Kasumi-1 (cell line): ENCODE measurements around the gene ABTB2.
A peak's percentile ranks its signal among the peaks of the same experiment; 100 is the strongest.
"Not testable (repeated sequence)": the region's sequence is repeated elsewhere in the genome, so short reads cannot be mapped to it uniquely, and the experiment has no call there.

Experiments used
- DNase-seq, 2 experiments: peaks; one replicate each; lab custom pipeline; 2025; lab: John Stamatoyannopoulos, UW

The ABTB2 gene

DNA sequence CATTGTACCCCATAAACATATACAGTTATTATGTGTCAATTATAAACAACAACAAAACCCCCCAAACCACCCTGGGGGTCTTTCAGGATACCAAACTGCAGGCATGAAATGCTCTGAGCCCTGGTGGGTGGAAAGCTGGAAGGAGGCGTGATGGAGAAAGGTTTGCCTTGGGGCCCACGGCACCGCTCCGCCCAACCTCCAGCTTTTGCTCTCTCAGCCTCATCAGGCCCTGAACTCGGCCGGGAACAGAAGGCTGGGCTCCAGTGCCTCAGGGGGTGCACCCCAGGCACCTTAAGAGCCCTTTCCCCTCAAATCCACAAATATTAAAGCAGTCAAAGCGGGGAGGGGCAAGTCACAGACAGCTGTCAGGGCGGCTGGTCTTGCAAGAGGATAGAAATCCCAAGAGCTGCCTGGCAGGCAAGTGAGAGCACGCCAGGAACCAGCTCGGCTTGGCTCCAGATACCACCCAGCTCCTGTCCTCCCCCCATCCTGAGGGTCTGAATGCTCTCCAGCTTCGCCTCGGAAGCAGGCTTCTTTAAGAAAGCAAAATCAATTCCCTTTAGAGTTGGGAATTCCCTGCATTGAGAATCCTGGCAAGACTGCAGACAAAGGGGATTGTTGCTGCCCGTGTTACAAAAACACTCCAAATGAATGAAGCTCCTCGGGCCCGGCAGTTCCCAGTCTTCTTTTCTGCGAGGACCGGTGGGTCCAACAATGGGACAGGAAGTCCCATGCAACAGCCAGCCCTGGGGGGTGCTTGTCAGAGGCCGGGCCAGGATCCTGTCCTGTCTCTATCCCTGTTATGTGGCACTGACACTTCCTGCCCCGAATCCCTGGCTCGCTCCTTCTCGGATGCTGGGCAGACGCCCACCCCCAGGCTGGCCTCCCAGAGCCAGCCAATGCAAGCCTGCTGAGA, 171.6 kb downstream of the ABTB2 start:
- no peak for DNase-seq

DNA sequence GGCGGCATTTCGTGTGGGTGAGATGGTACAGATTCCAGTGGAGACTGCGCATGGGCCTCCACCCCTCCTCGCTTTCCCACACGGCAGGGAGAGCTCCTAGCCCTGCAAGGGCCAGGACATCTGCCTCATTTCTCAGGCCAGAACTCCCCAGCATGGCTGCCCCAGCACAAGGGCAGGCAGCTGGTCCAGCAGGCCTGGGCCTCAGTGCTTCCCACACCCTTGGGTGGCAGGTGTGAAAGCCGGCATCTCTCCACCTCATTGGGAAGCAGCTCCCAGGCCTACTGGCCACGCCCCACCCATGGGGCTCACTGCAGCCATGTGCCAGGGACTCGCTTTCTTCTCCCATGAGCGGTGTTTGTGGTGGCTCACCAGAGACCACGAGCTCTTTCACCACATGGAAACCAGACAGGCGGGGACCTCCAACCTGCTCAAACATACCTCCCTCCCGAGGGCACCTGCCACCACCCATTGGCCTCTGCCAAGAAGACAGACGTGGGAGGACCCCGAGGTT, 173.2 kb downstream of the ABTB2 start:
- no peak for DNase-seq

DNA sequence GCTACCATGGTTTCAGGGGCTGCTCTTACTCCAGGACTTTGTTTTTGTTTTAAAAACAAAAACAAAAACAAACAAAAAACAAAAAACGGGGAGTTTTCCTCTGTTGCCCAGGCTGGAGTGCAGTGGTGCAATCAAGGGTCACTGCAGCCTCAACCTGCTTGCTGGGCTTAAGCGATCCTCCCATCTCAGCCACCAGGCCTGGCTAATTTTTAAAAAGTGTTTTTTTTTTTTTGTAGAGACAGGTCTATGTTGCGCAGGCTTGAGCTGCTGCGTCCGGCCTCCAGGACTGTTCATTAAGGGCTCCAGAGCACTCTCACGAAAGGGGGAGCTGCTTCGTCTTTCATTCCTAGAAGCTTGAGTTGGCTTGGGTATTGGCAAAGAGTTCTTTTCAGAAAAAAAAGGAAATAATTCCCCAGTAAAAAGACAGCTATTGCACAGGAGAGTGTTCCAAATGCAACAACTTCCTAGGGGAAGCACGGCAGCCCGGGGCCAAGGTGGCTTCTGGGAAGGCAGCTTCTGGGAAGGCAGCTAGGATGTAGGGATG, 173.9 kb downstream of the ABTB2 start:
- DNase-seq: no peak

GRCh38 chr11:34182921-34183685, 174.7 kb downstream of the ABTB2 start:
- DNase-seq: no peak

DNA sequence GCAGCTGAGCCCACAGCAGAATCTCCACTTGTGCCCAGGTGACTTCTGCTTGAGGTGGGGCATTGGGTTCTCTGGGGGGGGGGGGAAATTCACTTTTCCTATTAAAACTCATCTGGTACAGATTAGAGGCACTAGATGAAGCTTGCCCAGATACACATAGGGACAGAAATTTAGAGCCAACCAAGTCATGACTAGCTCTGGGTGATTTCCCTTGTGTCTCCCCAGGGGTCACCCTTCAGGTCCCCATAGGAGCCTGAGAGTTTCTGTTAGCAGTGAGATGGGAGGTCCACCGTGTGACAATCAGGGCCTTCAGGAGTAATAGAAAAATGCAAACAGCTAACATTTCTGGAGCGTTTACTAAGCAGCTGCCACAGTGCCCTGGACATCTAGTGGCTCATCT, 175.4 kb downstream of the ABTB2 start:
- no peak for DNase-seq

GRCh38 chr11:34181856-34182405, 175.9 kb downstream of the ABTB2 start:
- no peak for DNase-seq

DNA sequence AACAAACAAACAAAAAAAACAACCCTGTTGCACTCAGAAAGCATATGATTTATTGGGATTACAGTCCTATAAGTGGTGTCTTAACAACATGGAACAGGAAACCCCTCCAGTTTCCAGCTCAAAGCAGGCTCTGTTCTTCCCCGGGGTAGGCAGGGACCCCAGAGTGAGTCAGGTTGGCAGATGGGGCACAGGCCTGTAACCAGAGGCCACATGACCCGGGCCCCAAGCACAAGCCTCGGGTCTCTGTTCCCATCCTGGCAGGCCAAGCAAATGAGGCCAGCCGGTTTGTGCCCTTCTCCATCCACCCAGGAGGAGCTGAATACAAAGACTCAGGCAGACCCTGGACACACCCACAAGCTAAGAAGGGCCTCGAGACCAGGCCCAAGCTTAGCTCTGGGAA, 176.6 kb downstream of the ABTB2 start:
- no peak for DNase-seq

- DNase-seq: not testable (repeated sequence)
Observed at GRCh38 chr11:34180814-34181165, 177.0 kb downstream of the ABTB2 start.

DNA sequence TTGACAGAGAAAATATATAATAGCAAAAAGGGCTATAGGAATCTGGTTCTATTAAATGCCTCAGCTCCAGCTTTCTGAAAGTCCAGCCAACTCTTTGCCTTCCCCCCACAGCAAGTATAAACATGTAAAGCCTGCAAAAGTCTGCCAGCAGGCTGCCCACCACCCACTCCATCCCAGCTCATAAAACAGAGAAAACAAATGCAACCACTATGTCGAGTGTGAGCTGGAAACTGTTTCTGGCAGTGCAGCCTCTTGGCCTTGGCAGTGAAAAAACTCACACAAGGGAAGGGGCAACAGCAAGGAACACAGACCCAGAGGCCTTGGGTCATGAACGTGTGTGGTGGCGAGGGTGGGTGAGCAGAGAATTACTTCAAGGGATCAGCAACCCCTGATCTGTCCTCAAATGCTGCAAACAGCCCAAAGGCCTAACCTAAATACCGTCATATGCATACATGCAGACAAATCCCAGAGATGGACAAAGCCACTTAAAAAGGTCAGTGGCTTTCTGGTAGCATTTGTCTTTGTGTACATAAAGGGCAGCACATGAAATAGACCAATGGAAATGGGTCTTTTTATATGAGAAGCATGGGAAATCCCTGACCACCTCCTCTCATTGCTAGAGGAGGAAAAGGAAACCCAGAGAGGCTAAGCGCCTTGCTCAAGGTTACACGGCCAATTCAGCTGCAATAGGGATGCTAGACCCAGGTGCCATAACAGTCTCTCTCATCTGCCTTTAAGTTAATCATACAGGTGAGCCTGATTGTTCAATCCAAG, 177.6 kb downstream of the ABTB2 start:
- DNase-seq: no peak

GRCh38 chr11:34179026-34179675, 178.7 kb downstream of the ABTB2 start:
- DNase-seq: no peak

- DNase-seq: no peak
Observed at GRCh38 chr11:34178209-34178821, 179.5 kb downstream of the ABTB2 start.

GRCh38 chr11:34176751-34177209, 181.0 kb downstream of the ABTB2 start:
- DNase-seq: no peak

- DNase-seq: no peak
Observed at GRCh38 chr11:34175284-34176019, 182.4 kb downstream of the ABTB2 start.

DNA sequence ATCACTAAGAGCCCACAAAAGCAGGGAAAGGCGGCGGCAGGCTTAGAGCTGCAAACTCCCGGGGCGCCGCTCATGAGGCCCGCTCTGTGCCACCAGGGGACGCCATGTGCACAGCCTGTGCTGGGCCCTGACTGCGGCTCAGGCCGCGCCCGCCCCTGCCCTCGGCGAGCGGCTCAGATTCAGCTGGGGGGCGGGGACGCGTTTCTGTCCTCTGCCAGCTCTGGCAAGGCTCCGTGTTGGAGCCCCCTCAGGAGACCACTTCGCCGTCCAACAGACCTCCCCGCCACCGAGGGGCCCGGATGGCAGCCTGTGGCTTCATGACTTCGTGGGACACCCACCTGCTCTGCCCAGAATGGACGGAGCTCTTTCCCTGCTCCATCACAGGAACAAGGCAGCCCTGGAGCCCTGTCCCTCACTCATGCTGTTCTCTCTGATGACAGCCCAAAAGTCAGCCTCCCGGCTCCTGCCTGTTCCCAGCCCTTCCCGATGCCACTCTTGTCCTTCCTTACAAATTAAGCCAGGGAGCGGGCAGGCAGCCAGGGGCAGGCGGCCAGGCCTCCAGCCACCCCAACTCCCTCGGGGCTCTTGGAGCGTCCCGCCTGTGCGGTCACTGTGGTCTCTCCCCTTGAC, 183.3 kb downstream of the ABTB2 start:
- peak; percentile 63 to 72 for DNase-seq

DNA sequence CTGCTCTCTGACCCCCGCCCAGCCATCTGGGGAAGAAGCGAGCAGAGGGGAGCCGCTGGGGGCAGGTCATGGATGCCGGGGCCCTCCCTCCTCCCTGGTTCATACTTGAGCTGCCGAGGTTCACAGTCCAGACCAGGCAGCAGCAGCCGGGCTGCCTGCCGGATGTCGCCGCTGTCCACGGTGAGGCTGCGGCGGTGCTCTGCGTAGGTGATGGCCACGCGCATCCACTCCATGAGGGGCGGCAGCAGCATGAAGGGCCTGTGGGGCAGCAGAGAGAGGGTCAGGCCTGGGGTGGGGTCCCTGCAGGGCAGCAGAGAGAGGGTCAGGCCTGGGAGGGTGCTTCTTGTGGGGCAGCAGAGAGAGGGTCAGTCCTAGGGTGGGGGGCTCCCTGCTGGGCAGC, 184.8 kb downstream of the ABTB2 start:
- no peak for DNase-seq

- no peak for DNase-seq
Observed at GRCh38 chr11:34169686-34170085, 188.1 kb downstream of the ABTB2 start.

DNA sequence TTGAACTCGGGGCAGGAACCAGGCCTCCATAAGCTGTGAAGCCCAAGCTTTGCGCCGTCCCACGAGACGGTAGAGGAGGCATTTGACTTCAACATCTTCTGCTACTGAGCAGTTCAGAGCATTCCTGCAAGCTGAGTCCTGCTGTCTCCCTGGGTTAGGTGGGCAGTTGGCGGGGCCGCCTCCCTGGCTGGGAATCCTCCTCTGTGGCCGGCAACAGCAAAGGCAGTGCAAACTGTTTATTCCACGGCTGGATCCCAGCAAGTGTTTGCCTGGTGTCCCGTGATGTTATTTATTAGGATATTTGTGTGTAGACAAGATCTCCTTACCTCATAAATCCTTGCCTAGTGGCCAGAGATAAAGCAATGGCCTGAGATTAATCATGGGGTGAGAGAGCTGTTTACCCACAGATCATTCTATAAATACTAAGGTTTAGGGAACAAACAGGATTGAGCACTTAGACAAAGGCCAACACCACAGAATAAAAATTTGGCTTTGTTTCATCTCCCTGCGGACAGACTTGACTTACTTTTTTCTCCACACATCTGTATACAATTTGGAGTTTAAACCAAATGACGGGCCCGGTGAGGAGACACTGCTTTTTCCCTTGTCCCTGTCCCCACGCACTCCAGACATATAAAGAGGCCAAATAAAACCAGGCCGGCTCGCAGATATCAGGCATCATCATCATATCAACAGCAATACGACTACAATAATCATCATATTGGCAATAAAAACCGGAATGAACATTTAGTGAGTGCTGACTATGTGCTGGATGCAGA, 189.0 kb downstream of the ABTB2 start:
- DNase-seq: no peak

- DNase-seq: no peak
Observed at GRCh38 chr11:34167961-34168360, 189.8 kb downstream of the ABTB2 start.
